ENCODE results near the gene ZFAND3.
A peak's percentile ranks its signal among the peaks of the same experiment; 100 is the strongest.

ZFAND3 gene

DNA sequence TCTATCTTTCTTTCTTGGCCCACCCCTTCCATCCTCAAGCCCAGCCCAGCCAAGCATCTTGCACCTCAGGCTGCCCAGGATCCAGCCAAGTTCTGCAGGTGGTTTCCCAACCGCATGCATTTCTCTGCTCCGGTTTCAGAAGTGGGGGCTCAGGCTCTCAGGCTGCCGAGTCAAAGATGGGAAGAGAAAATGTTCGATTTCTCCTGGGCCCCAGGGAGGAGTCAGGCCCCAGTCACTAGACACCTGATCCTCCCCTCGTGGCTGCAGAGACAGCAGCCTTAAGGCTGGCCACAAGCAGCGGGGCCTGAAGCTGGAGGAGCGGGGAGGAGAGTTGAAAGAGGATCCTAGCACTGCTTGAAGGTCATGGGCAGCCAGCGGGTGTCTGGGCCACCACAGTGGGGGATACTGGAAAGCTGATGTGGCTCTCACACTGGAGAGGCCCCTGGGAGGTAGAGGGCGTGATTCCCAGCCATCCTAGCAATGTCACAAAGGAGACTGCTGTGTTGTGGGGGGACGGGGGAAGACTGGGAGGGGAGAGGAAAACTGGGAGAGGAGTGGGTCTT lies 42.2 kb upstream of the ZFAND3 start:
- H3K36me3 ChIP-seq (replicated peaks; ENCODE audit: insufficient read depth, low read length) = no peaks in the 10 kb centered on the region
- H3K4me1 ChIP-seq (ENCODE audit: low read length) = peaks cover 25% of the 10 kb centered on the region
- H3K4me3 ChIP-seq (ENCODE audit: low read length) = peak overlapping the region; percentile 24
- TF ChIP-seq, protein P1, sequence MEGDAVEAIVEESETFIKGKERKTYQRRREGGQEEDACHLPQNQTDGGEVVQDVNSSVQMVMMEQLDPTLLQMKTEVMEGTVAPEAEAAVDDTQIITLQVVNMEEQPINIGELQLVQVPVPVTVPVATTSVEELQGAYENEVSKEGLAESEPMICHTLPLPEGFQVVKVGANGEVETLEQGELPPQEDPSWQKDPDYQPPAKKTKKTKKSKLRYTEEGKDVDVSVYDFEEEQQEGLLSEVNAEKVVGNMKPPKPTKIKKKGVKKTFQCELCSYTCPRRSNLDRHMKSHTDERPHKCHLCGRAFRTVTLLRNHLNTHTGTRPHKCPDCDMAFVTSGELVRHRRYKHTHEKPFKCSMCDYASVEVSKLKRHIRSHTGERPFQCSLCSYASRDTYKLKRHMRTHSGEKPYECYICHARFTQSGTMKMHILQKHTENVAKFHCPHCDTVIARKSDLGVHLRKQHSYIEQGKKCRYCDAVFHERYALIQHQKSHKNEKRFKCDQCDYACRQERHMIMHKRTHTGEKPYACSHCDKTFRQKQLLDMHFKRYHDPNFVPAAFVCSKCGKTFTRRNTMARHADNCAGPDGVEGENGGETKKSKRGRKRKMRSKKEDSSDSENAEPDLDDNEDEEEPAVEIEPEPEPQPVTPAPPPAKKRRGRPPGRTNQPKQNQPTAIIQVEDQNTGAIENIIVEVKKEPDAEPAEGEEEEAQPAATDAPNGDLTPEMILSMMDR (IDR thresholded peaks at IDR 0.05; ENCODE audit: low read length) = no peak
- TF ChIP-seq EZH2phosphoT487 (IDR thresholded peaks at IDR 0.05; ENCODE audit: low read length) (no peak), EZH2 (optimal IDR thresholded peaks at IDR 0.05; ENCODE audit: low read depth, low read length) (no peak)
- peak overlapping the region; percentile 83 for H3K4me2 ChIP-seq (ENCODE audit: low read depth, low read length)
- peak overlapping the region; percentile 86 for H3K27ac ChIP-seq (ENCODE audit: low read length)
- H3K9ac ChIP-seq (ENCODE audit: low read length) = peak overlapping the region; percentile 63
- H3K9me2 ChIP-seq (replicated peaks; ENCODE audit: insufficient read depth, low read length) = no peaks in the 10 kb centered on the region
- H4K20me1 ChIP-seq (ENCODE audit: insufficient read depth, low read length) = no peaks in the 10 kb centered on the region
- peaks cover 20% of the 10 kb centered on the region for H3F3A ChIP-seq (ENCODE audit: insufficient read depth, low read length)
- H3K27me3 ChIP-seq (replicated peaks; ENCODE audit: insufficient read depth, low read length) = no peaks in the 10 kb centered on the region
- H3K9me3 ChIP-seq (replicated peaks; ENCODE audit: insufficient read depth, low read length) = no peaks in the 10 kb centered on the region
- H3K79me2 ChIP-seq (ENCODE audit: low read length) = no peaks in the 10 kb centered on the region
- DNase-seq = peak; percentile 88
- peak overlapping the region; percentile 82 for H2AFZ ChIP-seq (ENCODE audit: low read length)

GRCh38 chr6:37779111-37779800 lies 40.3 kb upstream of the ZFAND3 start:
- Histone ChIP-seq H3K9me2 (replicated peaks; ENCODE audit: insufficient read depth, low read length) (no peaks in the 10 kb centered on the region), H3F3A (ENCODE audit: insufficient read depth, low read length) (peaks cover 20% of the 10 kb centered on the region), H3K9me3 (replicated peaks; ENCODE audit: insufficient read depth, low read length) (no peaks in the 10 kb centered on the region), H4K20me1 (ENCODE audit: insufficient read depth, low read length) (no peaks in the 10 kb centered on the region), H3K4me3 (ENCODE audit: low read length) (no peak overlapping the region), H3K27ac (ENCODE audit: low read length) (no peak overlapping the region), H3K4me1 (ENCODE audit: low read length) (peaks cover 25% of the 10 kb centered on the region), H3K9ac (ENCODE audit: low read length) (no peak overlapping the region), H3K4me2 (ENCODE audit: low read depth, low read length) (no peak overlapping the region), H3K27me3 (replicated peaks; ENCODE audit: insufficient read depth, low read length) (no peaks in the 10 kb centered on the region), H2AFZ (ENCODE audit: low read length) (no peak overlapping the region), H3K79me2 (ENCODE audit: low read length) (no peaks in the 10 kb centered on the region), H3K36me3 (replicated peaks; ENCODE audit: insufficient read depth, low read length) (no peaks in the 10 kb centered on the region)
- no peak for TF ChIP-seq EZH2 (optimal IDR thresholded peaks at IDR 0.05; ENCODE audit: low read depth, low read length)
- TF ChIP-seq, protein P1 (IDR thresholded peaks at IDR 0.05; ENCODE audit: low read length) = no peak
- TF ChIP-seq EZH2phosphoT487 (IDR thresholded peaks at IDR 0.05; ENCODE audit: low read length) = no peak
- DNase-seq = no peak

DNA sequence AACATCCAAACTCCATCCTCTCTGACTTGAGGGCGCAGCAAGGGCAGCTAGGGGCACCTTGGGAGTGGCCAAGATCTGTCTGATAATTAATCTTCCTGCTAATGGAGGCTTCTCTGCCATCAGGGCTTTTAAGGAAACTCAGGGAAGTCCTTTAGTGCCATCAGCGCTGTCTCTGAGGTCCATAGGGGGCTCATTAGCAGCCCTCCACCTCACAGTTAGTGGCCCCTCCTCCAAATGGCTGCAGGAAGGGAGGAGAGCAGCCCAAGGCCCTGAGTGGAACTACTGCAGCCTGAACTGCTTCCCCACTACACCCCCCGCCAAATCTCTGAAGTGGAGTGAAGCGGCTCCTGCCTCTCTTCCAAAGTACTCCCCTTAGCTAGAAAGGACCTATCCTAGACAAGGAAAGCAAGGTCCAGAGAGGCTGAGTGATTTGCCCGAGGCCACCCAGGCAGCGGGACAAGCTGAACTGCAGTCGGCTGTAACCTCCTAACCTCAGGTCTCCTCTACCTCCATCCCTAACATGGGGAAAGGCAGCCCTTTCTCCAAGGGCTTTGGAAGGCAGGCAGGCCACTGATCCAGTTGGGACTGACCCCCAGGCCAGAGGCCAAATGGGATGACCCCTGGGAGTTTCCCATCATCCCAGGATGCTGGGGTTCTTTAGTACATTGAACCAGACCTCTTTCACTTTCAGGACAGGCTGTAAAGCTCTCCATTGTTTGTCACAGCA lies 39.5 kb upstream of the ZFAND3 start:
- no peak for TF ChIP-seq EZH2phosphoT487 (IDR thresholded peaks at IDR 0.05; ENCODE audit: low read length)
- TF ChIP-seq, protein P1 (IDR thresholded peaks at IDR 0.05; ENCODE audit: low read length) = no peak
- TF ChIP-seq EZH2 (optimal IDR thresholded peaks at IDR 0.05; ENCODE audit: low read depth, low read length) = no peak
- Histone ChIP-seq H3K9me2 (replicated peaks; ENCODE audit: insufficient read depth, low read length) (no peaks in the 10 kb centered on the region), H2AFZ (ENCODE audit: low read length) (peak overlapping the region; percentile 61; the same call in 1 of the 2 replicates), H3K9ac (ENCODE audit: low read length) (no peak overlapping the region), H3K27ac (ENCODE audit: low read length) (peak overlapping the region; percentile 29; the same call in 1 of the 2 replicates), H3K79me2 (ENCODE audit: low read length) (no peaks in the 10 kb centered on the region), H3K4me3 (ENCODE audit: low read length) (no peak overlapping the region), H3K9me3 (replicated peaks; ENCODE audit: insufficient read depth, low read length) (no peaks in the 10 kb centered on the region), H4K20me1 (ENCODE audit: insufficient read depth, low read length) (no peaks in the 10 kb centered on the region), H3K4me1 (ENCODE audit: low read length) (peaks cover 25% of the 10 kb centered on the region), H3K36me3 (replicated peaks; ENCODE audit: insufficient read depth, low read length) (no peaks in the 10 kb centered on the region), H3K4me2 (ENCODE audit: low read depth, low read length) (peak overlapping the region; percentile 45; the same call in 1 of the 2 replicates), H3F3A (ENCODE audit: insufficient read depth, low read length) (peaks cover 20% of the 10 kb centered on the region), H3K27me3 (replicated peaks; ENCODE audit: insufficient read depth, low read length) (no peaks in the 10 kb centered on the region)
- no peak for DNase-seq
